Mesenchymal stem cell (in vitro differentiated cells and primary cell): ENCODE data around the gene ALDH9A1.

Source experiments
- DNase-seq: peaks from one replicate; pipeline ENCODE4 v3.0.0-alpha.2; 2013
- H2AFZ ChIP-seq: one replicate; pipeline ENCODE4 v1.6.1; 2013; ENCODE audit warnings: low read depth, mild to moderate bottlenecking, control low read depth, inconsistent platforms, low read length, moderate library complexity
- H2AK5ac ChIP-seq: 2 replicates; pipeline ENCODE4 v1.6.1; 2013; ENCODE audit warnings: low read length, moderate library complexity, mild to moderate bottlenecking, inconsistent platforms; ENCODE audit not compliant: severe bottlenecking
- H2BK120ac ChIP-seq: one replicate; pipeline ENCODE4 v1.6.1; 2013; ENCODE audit warnings: low read depth, mild to moderate bottlenecking, inconsistent platforms, low read length, moderate library complexity
- H2BK12ac ChIP-seq, 2 experiments: one replicate each; pipeline ENCODE4 v1.6.1; 2013; ENCODE audit warnings: inconsistent platforms in 2 of 2, low read length in 2 of 2, mild to moderate bottlenecking in 2 of 2, moderate library complexity in 2 of 2, control low read depth in 1 of 2
- H2BK15ac ChIP-seq: one replicate; pipeline ENCODE4 v1.6.1; 2013; ENCODE audit warnings: mild to moderate bottlenecking, low read depth, inconsistent platforms; ENCODE audit not compliant: poor library complexity, severe bottlenecking
- H2BK5ac ChIP-seq: 2 replicates; pipeline ENCODE4 v1.6.1; 2013; ENCODE audit warnings: low read depth, mild to moderate bottlenecking, low read length, control low read depth, inconsistent platforms; ENCODE audit not compliant: poor library complexity, severe bottlenecking
- H3K14ac ChIP-seq, 2 experiments: one replicate each; pipeline ENCODE4 v1.6.1; 2013; ENCODE audit warnings: inconsistent platforms in 2 of 2, low read length in 2 of 2, control low read depth in 1 of 2, mild to moderate bottlenecking in 1 of 2, moderate library complexity in 1 of 2
- H3K18ac ChIP-seq, 2 experiments: one replicate each; pipeline ENCODE4 v1.6.1; 2013; ENCODE audit warnings: inconsistent platforms in 2 of 2, low read length in 2 of 2, control low read depth in 1 of 2, low read depth in 1 of 2, mild to moderate bottlenecking in 1 of 2
- H3K23ac ChIP-seq, 2 experiments: one replicate each; pipeline ENCODE4 v1.6.1; 2013; ENCODE audit warnings: inconsistent platforms in 2 of 2, low read length in 2 of 2, mild to moderate bottlenecking in 2 of 2, moderate library complexity in 2 of 2, control low read depth in 1 of 2
- H3K27ac ChIP-seq: 2 replicates; pipeline ENCODE4 v1.5.1; 2013; ENCODE audit warnings: mild to moderate bottlenecking, moderate library complexity, low read length, control low read depth, inconsistent platforms; ENCODE audit not compliant: poor library complexity, severe bottlenecking
- H3K27me3 ChIP-seq, 2 experiments: 2 replicates each; pipeline versions ENCODE4 v1.6.1 to v1.7.0; 2013; ENCODE audit warnings: low read length in 2 of 2, mild to moderate bottlenecking in 2 of 2, moderate library complexity in 2 of 2, control low read depth in 1 of 2, inconsistent platforms in 1 of 2; ENCODE audit not compliant: control insufficient read depth in 1 of 2, insufficient read depth in 1 of 2
- H3K36me3 ChIP-seq, 2 experiments: 2 replicates each; pipeline versions ENCODE4 v1.6.1 to v1.7.0; 2013; ENCODE audit warnings: low read length in 2 of 2, control low read depth in 1 of 2, inconsistent platforms in 1 of 2, low read depth in 1 of 2, mild to moderate bottlenecking in 1 of 2; ENCODE audit not compliant: insufficient read depth in 2 of 2, control insufficient read depth in 1 of 2
- H3K4ac ChIP-seq, 2 experiments: one replicate each; pipeline ENCODE4 v1.6.1; 2013; ENCODE audit warnings: inconsistent platforms in 2 of 2, low read length in 2 of 2, mild to moderate bottlenecking in 2 of 2, moderate library complexity in 2 of 2, control low read depth in 1 of 2, low read depth in 1 of 2
- H3K4me1 ChIP-seq: 2 replicates; pipeline ENCODE4 v1.6.1; 2013; ENCODE audit warnings: low read depth, low read length, control low read depth; ENCODE audit not compliant: control insufficient read depth, insufficient read depth
- H3K4me2 ChIP-seq: 2 replicates; pipeline ENCODE4 v1.6.1; 2013; ENCODE audit warnings: low read length, mild to moderate bottlenecking, inconsistent platforms; ENCODE audit not compliant: poor library complexity, severe bottlenecking
- H3K4me3 ChIP-seq, 2 experiments: 2 replicates each; pipeline versions ENCODE4 v1.5.1 to v1.7.0; 2013; ENCODE audit warnings: low read length in 2 of 2, mild to moderate bottlenecking in 2 of 2, control low read depth in 1 of 2, low read depth in 1 of 2; ENCODE audit not compliant: insufficient read depth in 1 of 2
- H3K79me1 ChIP-seq: replicated peaks from 2 replicates; pipeline ENCODE4 v1.6.1; 2013; ENCODE audit warnings: mild to moderate bottlenecking, control low read depth, low read length, inconsistent platforms; ENCODE audit not compliant: poor library complexity, severe bottlenecking
- H3K9ac ChIP-seq: 2 replicates; pipeline ENCODE4 v1.7.0; 2013; ENCODE audit warnings: mild to moderate bottlenecking, low read length, moderate library complexity
- H3K9me3 ChIP-seq: 2 replicates; pipeline ENCODE4 v1.7.0; 2013; ENCODE audit warnings: mild to moderate bottlenecking, low read length; ENCODE audit not compliant: control insufficient read depth
- H4K8ac ChIP-seq: one replicate; pipeline ENCODE4 v1.6.1; 2013; ENCODE audit warnings: inconsistent platforms, mild to moderate bottlenecking, low read length, moderate library complexity
- H4K91ac ChIP-seq: one replicate; pipeline ENCODE4 v1.6.1; 2013; ENCODE audit warnings: mild to moderate bottlenecking, low read length, inconsistent platforms
- WGBS: methylation state at CpG from one replicate; pipeline ENCODE4 v1.1.7; 2013; ENCODE audit warnings: mixed read lengths; 5-methylcytosine and 5-hydroxymethylcytosine counted together

Gene ALDH9A1

GRCh38 chr1:165623624-165624023, 74.7 kb downstream of the ALDH9A1 start:
- no peak overlapping the region for H3K4me2 ChIP-seq
- no peak overlapping the region for H3K18ac ChIP-seq
- H3K4me1 ChIP-seq, result no peaks in the 10 kb centered on the region
- no peak overlapping the region for H3K14ac ChIP-seq
- H4K91ac ChIP-seq, result no peak overlapping the region
- H3K27me3 ChIP-seq, result peaks cover 0 to 10% of the 10 kb centered on the region in 2 experiments
- H3K23ac ChIP-seq, result no peak overlapping the region
- H3K36me3 ChIP-seq, result no peaks in the 10 kb centered on the region
- H4K8ac ChIP-seq, result no peak overlapping the region
- H3K27ac ChIP-seq, result no peak overlapping the region
- no peaks in the 10 kb centered on the region for H3K9me3 ChIP-seq
- DNase-seq, result no peak
- no peak overlapping the region for H2AFZ ChIP-seq
- H3K79me1 ChIP-seq, result no peaks in the 10 kb centered on the region
- H3K4me3 ChIP-seq, result no peak overlapping the region
- H2BK120ac ChIP-seq, result no peak overlapping the region
- no peak overlapping the region for H2AK5ac ChIP-seq
- H2BK12ac ChIP-seq, result no peak overlapping the region
- H2BK15ac ChIP-seq, result no peak overlapping the region
- no peak overlapping the region for H3K4ac ChIP-seq
- no peak overlapping the region for H2BK5ac ChIP-seq
- H3K9ac ChIP-seq, result no peak overlapping the region

GRCh38 chr1:165619647-165620151, 78.7 kb downstream of the ALDH9A1 start:
- Histone ChIP-seq H3K4ac (no peak overlapping the region), H3K36me3 (no peaks in the 10 kb centered on the region), H2BK12ac (no peak overlapping the region), H3K27me3 (peaks cover 18 to 28% of the 10 kb centered on the region in 2 experiments), H3K9me3 (no peaks in the 10 kb centered on the region), H3K4me2 (no peak overlapping the region), H4K91ac (no peak overlapping the region), H2AK5ac (no peak overlapping the region), H2BK5ac (no peak overlapping the region), H3K4me3 (no peak overlapping the region), H4K8ac (no peak overlapping the region), H3K14ac (no peak overlapping the region), H2AFZ (no peak overlapping the region), H3K18ac (no peak overlapping the region), H3K23ac (no peak overlapping the region), H3K27ac (no peak overlapping the region), H3K4me1 (no peaks in the 10 kb centered on the region), H2BK120ac (no peak overlapping the region), H3K79me1 (no peaks in the 10 kb centered on the region), H3K9ac (no peak overlapping the region), H2BK15ac (no peak overlapping the region)
- 67% methylated on average over 1 of the region's 1 CpG for WGBS
- no peak for DNase-seq

- Histone ChIP-seq H3K18ac (no peak overlapping the region), H3K14ac (no peak overlapping the region), H3K23ac (no peak overlapping the region), H2BK15ac (no peak overlapping the region), H3K4me3 (no peak overlapping the region), H2AK5ac (no peak overlapping the region), H3K4me1 (no peaks in the 10 kb centered on the region), H3K9me3 (no peaks in the 10 kb centered on the region), H2AFZ (no peak overlapping the region), H2BK12ac (no peak overlapping the region), H3K4me2 (no peak overlapping the region), H4K91ac (no peak overlapping the region), H3K36me3 (no peaks in the 10 kb centered on the region), H2BK120ac (no peak overlapping the region), H3K27ac (no peak overlapping the region), H3K79me1 (no peaks in the 10 kb centered on the region), H3K27me3 (peaks cover 18 to 28% of the 10 kb centered on the region in 2 experiments), H2BK5ac (no peak overlapping the region), H3K9ac (no peak overlapping the region), H3K4ac (no peak overlapping the region), H4K8ac (no peak overlapping the region)
- 90% methylated on average over 8 of the region's 8 CpGs for WGBS
- no peak for DNase-seq
Measured at GRCh38 chr1:165616987-165617546, 81.3 kb downstream of the ALDH9A1 start.

- Histone ChIP-seq H2AK5ac (no peak overlapping the region), H3K79me1 (no peaks in the 10 kb centered on the region), H3K36me3 (no peaks in the 10 kb centered on the region), H4K8ac (no peak overlapping the region), H3K4me3 (no peak overlapping the region), H3K23ac (no peak overlapping the region), H3K9ac (no peak overlapping the region), H3K27me3 (peaks cover 18 to 28% of the 10 kb centered on the region in 2 experiments), H3K14ac (no peak overlapping the region), H2BK5ac (no peak overlapping the region), H3K4me2 (no peak overlapping the region), H3K9me3 (no peaks in the 10 kb centered on the region), H3K4ac (no peak overlapping the region), H2BK15ac (no peak overlapping the region), H3K4me1 (no peaks in the 10 kb centered on the region), H2BK120ac (no peak overlapping the region), H2BK12ac (no peak overlapping the region), H4K91ac (no peak overlapping the region), H2AFZ (no peak overlapping the region), H3K27ac (no peak overlapping the region), H3K18ac (no peak overlapping the region)
- 50% methylated on average over 1 of the region's 1 CpG for WGBS
- DNase-seq, result no peak
Measured at GRCh38 chr1:165616054-165616612, 82.2 kb downstream of the ALDH9A1 start.
